Stimulated activated CD8-positive, alpha-beta memory T cell treated with anti-CD3 and anti-CD28 coated beads, Interleukin-15, amount 100 ng/mL, for 1 hour (primary cell): Measurements from ENCODE around the gene DSP.

Experiments
- DNase-seq: peaks from one replicate; pipeline ENCODE4 v3.0.0-alpha.2; 2020; ENCODE audit warnings: low read depth

Gene DSP

GRCh38 chr6:7562769-7563168 is 21.3 kb downstream of the DSP start:
- no peak for DNase-seq

GRCh38 chr6:7566107-7566506 is 24.6 kb downstream of the DSP start:
- no peak for DNase-seq

GRCh38 chr6:7566617-7567173 is 25.2 kb downstream of the DSP start:
- no peak for DNase-seq

GRCh38 chr6:7568021-7568420 is 26.6 kb downstream of the DSP start:
- DNase-seq: no peak

- no peak for DNase-seq
Observed at GRCh38 chr6:7569082-7569481, 27.6 kb downstream of the DSP start.

- DNase-seq: no peak
Observed at GRCh38 chr6:7572213-7572943, 30.9 kb downstream of the DSP start.

GRCh38 chr6:7574500-7574899 is 33.0 kb downstream of the DSP start:
- no peak for DNase-seq

GRCh38 chr6:7578516-7578915 is 37.0 kb downstream of the DSP start:
- DNase-seq: no peak

GRCh38 chr6:7578931-7579330 is 37.5 kb downstream of the DSP start:
- no peak for DNase-seq

- DNase-seq: no peak
Observed at GRCh38 chr6:7579851-7580250, 38.4 kb downstream of the DSP start.

- no peak for DNase-seq
Observed at GRCh38 chr6:7580537-7580926, 39.1 kb downstream of the DSP start.

GRCh38 chr6:7580927-7581618 is 39.6 kb downstream of the DSP start:
- no peak for DNase-seq

- DNase-seq: no peak
Observed at GRCh38 chr6:7585287-7585930, 43.9 kb downstream of the DSP start.

GRCh38 chr6:7587631-7588100 is 46.2 kb downstream of the DSP start:
- DNase-seq: no peak

- DNase-seq: no peak
Observed at GRCh38 chr6:7588506-7588905, 47.0 kb downstream of the DSP start.

- DNase-seq: no peak
Observed at GRCh38 chr6:7589221-7589620, 47.8 kb downstream of the DSP start.

GRCh38 chr6:7589949-7590917 is 48.8 kb downstream of the DSP start, which contains the start of gene SNRNP48:
Gene SNRNP48 (plus strand): TSS chr6:7590198. CDS start chr6:7590258, 60 bp downstream.
- DNase-seq: peak; percentile 85

- no peak for DNase-seq
Observed at GRCh38 chr6:7590918-7591302, 49.4 kb downstream of the DSP start.

GRCh38 chr6:7591770-7592169 is 50.3 kb downstream of the DSP start:
- DNase-seq: no peak

GRCh38 chr6:7593229-7593628 is 51.8 kb downstream of the DSP start:
- no peak for DNase-seq

- no peak for DNase-seq
Observed at GRCh38 chr6:7594579-7595125, 53.2 kb downstream of the DSP start.
